Ishikawa (cell line): ENCODE measurements around the gene SLC9A9.

Source experiments
- CEBPB ChIP-seq: IDR thresholded peaks from 2 replicates; pipeline ENCODE4 v1.6.1; 2012
- CREB1 ChIP-seq: IDR thresholded peaks from 2 replicates; pipeline ENCODE4 v1.6.1; 2012; ENCODE audit warnings: low read depth
- EGR1 ChIP-seq: IDR thresholded peaks from 2 replicates; pipeline ENCODE4 v1.6.1; 2012
- EP300 ChIP-seq: IDR thresholded peaks from 2 replicates; pipeline ENCODE4 v1.6.1; 2012; ENCODE audit warnings: borderline replicate concordance
- FOXM1 ChIP-seq: IDR thresholded peaks from 2 replicates; pipeline ENCODE4 v1.6.1; 2012; ENCODE audit warnings: low read depth, borderline replicate concordance
- NFIC ChIP-seq: IDR thresholded peaks from 2 replicates; pipeline ENCODE4 v1.6.1; 2012
- RAD21 ChIP-seq: IDR thresholded peaks from 2 replicates; pipeline ENCODE4 v1.6.1; 2012; ENCODE audit warnings: low read depth
- TAF1 ChIP-seq: IDR thresholded peaks from 2 replicates; pipeline ENCODE4 v1.6.1; 2012; ENCODE audit warnings: low read depth, mild to moderate bottlenecking
- TCF12 ChIP-seq: IDR thresholded peaks from 2 replicates; pipeline ENCODE4 v1.6.1; 2012; ENCODE audit warnings: low read depth
- TEAD4 ChIP-seq: IDR thresholded peaks from 2 replicates; pipeline ENCODE4 v1.6.1; 2012
- YY1 ChIP-seq: IDR thresholded peaks from 2 replicates; pipeline ENCODE4 v1.6.1; 2012; ENCODE audit warnings: low read depth
- ZBTB7A ChIP-seq: IDR thresholded peaks from 2 replicates; pipeline ENCODE4 v1.6.1; 2012; ENCODE audit warnings: low read depth
- TF ChIP-seq, protein P1 (sequence below): IDR thresholded peaks from 2 replicates; pipeline ENCODE4 v1.6.1; 2012
- TF ChIP-seq, protein P2 (sequence below): IDR thresholded peaks from 2 replicates; pipeline ENCODE4 v1.6.1; 2012
- TF ChIP-seq, protein P3 (sequence below): IDR thresholded peaks from 2 replicates; pipeline ENCODE4 v1.6.1; 2012; ENCODE audit warnings: low read depth, mild to moderate bottlenecking

The SLC9A9 gene

DNA sequence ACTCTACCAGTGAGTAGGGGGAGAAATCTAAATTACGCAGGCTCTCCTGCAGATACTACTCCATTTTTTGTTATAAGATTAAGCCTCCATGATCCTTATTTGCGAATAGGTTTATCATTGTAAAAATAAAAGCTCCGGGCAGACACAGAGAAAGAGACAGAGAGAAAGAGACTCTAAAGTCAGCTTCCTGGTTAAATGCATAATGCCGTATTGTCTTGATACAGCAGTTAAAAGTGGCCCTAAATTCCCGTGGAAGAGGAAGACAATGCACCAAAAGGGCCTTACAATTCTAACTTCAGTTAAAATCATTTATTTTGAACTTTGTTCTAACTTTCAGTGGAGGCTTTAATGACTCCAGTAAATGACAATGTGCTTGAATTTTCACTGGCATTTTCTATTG, 98.3 kb downstream of the SLC9A9 start:
- TF ChIP-seq EP300 (no peak), TEAD4 (no peak), FOXM1 (no peak), ZBTB7A (no peak), CREB1 (no peak), RAD21 (no peak)
- TF ChIP-seq, protein P1, sequence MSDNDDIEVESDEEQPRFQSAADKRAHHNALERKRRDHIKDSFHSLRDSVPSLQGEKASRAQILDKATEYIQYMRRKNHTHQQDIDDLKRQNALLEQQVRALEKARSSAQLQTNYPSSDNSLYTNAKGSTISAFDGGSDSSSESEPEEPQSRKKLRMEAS, result no peak
- TF ChIP-seq, protein P2, sequence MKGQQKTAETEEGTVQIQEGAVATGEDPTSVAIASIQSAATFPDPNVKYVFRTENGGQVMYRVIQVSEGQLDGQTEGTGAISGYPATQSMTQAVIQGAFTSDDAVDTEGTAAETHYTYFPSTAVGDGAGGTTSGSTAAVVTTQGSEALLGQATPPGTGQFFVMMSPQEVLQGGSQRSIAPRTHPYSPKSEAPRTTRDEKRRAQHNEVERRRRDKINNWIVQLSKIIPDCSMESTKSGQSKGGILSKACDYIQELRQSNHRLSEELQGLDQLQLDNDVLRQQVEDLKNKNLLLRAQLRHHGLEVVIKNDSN, result no peak

DNA sequence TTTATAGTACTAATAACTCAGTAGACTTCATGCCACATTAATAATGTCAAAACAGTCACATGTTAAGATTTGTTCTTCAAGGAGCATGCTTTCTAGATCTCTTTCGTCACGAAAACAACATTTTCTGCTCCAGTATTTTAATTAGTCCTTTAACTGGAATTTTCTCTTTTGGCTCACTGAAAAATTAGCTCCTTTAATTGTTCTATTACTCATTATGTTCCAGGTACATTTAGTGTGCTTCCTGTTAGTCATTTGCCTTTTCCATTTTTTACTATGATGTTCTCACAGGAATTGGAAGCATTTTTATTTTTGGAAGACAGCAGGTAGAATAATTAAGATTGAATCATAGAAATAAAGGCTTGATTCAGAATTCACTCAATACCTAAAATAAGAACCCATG, 111.2 kb downstream of the SLC9A9 start:
- TF ChIP-seq CREB1, result no peak

DNA sequence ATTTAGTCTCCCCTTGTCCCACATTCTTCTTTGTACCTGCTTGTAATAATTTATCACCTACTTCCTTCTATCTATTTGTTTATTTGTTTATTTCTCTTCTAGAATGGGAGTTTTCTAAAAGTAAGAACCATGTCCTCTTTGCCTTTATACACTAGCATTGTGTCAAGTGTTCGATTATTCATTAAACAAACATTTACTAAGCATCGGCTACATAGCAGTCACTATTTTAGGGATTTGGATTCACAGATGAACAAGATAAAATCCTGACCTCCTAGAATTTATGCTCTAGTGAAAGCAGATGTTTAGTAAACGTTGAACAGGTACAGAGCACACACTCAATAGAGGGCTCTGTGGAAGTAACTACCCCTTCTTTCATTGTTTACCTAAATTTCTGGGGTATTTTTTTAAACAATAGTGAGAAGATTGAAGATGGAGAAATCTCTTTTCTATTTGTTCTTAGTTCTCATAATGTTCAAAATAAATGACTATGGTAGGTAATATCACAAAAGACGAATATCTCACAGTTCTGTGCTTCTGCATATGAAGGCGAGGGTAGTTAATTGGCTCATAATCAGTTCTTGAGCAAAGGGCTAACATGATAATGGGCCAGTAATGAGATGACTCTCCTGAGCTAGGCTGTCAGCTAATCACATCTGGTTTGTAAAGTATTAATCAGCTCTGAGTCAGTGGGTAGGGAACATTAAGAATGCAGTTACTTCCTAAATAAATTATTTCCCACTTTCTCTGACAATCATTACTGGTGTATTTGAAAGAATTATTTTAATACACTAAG, 111.9 kb downstream of the SLC9A9 start:
- TF ChIP-seq NFIC, result no peak
- no peak for TF ChIP-seq CEBPB
- TF ChIP-seq TCF12, result no peak
- no peak for TF ChIP-seq TEAD4
- no peak for TF ChIP-seq CREB1
- TF ChIP-seq, protein P2, result no peak
- no peak for TF ChIP-seq FOXM1
- no peak for TF ChIP-seq TAF1
- no peak for TF ChIP-seq YY1
- TF ChIP-seq EGR1, result no peak
- no peak for TF ChIP-seq ZBTB7A
- TF ChIP-seq, protein P1, result no peak
- no peak for TF ChIP-seq EP300
- TF ChIP-seq RAD21, result no peak
- TF ChIP-seq, protein P3, sequence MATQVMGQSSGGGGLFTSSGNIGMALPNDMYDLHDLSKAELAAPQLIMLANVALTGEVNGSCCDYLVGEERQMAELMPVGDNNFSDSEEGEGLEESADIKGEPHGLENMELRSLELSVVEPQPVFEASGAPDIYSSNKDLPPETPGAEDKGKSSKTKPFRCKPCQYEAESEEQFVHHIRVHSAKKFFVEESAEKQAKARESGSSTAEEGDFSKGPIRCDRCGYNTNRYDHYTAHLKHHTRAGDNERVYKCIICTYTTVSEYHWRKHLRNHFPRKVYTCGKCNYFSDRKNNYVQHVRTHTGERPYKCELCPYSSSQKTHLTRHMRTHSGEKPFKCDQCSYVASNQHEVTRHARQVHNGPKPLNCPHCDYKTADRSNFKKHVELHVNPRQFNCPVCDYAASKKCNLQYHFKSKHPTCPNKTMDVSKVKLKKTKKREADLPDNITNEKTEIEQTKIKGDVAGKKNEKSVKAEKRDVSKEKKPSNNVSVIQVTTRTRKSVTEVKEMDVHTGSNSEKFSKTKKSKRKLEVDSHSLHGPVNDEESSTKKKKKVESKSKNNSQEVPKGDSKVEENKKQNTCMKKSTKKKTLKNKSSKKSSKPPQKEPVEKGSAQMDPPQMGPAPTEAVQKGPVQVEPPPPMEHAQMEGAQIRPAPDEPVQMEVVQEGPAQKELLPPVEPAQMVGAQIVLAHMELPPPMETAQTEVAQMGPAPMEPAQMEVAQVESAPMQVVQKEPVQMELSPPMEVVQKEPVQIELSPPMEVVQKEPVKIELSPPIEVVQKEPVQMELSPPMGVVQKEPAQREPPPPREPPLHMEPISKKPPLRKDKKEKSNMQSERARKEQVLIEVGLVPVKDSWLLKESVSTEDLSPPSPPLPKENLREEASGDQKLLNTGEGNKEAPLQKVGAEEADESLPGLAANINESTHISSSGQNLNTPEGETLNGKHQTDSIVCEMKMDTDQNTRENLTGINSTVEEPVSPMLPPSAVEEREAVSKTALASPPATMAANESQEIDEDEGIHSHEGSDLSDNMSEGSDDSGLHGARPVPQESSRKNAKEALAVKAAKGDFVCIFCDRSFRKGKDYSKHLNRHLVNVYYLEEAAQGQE, result no peak

DNA sequence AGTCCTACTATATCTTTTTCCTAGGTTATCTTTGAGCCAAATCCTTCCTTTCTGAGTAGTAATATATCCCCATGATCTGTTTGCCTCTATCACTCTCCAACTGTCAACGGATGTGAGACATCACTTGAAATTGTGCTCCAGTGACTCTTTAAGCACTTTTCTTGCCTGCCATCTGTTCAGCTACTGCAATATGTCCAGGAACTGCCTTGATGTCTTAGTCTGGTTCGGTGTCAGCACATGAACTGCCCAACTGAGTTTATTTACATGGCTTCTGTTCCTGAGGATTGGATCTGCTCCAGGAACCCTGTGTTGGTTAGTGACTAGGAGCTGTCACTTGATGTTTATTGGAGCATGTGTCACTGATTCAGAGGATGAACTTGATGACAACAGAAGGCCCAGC, 116.5 kb downstream of the SLC9A9 start:
- TF ChIP-seq, protein P2, result no peak
- TF ChIP-seq TAF1 (no peak), RAD21 (no peak), EP300 (no peak), YY1 (no peak), NFIC (no peak)
- TF ChIP-seq, protein P1, result no peak
- TF ChIP-seq, protein P3, result no peak

DNA sequence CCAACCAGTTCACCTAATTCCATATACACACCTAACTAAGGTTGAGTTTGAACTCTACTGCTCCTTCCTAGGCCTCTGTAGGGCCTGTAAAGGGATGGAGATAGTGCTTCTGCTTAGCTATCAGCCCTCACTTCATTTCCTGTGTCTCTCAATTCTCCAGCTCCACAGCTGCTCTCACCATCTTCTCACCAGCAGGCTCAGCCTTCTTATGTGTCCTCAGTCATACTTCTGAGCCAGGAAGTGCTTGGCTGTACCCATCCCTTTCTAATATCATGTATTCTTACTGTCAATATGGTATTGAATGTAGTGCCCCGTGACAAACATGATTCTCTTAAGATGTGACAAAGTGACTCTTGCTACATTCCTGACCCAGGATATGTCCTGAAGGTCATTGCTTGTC, 116.9 kb downstream of the SLC9A9 start:
- no peak for TF ChIP-seq TCF12
- TF ChIP-seq, protein P2, result no peak
- no peak for TF ChIP-seq NFIC
- TF ChIP-seq EGR1, result no peak
- TF ChIP-seq, protein P1, result no peak
- TF ChIP-seq TAF1, result no peak
